Stimulated activated CD4-positive, alpha-beta T cell treated with anti-CD3 and anti-CD28 coated beads, Interleukin-12 subunit alpha, Interleukin-12 subunit beta, amount 100 ng/mL, for 4 hours (primary cell): ENCODE results near the gene TUBG2.
"Not testable (repeated sequence)": the region's sequence is repeated elsewhere in the genome, so short reads cannot be mapped to it uniquely, and the experiment has no call there.

Experiments used
- DNase-seq: peaks from one replicate; pipeline ENCODE4 v3.0.0-alpha.2; 2020

TUBG2 gene

DNA sequence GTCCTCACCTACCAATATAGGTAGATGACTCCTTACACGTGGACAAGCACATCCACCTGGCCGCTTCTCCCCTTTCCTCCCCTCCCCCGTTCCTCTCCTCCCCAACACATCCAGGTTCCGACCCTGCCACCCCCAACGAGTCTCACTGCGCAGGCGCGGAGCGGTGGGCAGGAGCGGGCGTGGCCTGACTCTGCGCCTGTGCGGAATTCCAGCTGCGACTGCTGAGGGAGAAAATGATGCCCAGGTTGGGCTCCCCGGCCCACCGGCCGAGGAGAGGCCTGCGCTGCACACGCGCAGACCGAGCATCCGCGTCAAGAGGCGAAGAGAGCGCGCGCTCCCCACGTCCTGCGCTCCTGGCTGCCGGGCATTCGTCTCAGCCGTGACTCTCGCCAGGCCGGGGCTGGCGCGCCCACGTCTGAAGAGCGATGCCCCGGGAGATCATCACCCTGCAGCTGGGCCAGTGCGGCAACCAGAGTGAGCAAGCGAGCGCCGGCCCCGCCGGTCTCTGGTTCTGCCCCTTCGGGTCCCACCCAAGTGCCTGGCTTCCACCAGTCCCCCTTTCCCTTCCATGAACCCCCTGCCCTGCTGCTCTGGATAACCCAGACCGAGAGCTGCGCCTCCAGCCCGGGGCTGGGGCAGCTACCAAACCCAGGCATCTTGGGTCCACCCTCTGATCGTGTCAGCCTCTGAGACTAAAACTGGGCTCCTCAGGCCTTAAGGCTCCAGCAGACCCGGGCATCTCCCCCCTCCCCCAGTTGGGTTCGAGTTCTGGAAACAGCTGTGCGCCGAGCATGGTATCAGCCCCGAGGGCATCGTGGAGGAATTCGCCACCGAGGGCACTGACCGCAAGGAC is at the start of gene TUBG2:
TUBG2 (plus strand) TSS at position 206 of the 853 bp plus-strand sequence; CDS start at position 426, 220 bp downstream.
- peak; percentile 81 for DNase-seq

DNA sequence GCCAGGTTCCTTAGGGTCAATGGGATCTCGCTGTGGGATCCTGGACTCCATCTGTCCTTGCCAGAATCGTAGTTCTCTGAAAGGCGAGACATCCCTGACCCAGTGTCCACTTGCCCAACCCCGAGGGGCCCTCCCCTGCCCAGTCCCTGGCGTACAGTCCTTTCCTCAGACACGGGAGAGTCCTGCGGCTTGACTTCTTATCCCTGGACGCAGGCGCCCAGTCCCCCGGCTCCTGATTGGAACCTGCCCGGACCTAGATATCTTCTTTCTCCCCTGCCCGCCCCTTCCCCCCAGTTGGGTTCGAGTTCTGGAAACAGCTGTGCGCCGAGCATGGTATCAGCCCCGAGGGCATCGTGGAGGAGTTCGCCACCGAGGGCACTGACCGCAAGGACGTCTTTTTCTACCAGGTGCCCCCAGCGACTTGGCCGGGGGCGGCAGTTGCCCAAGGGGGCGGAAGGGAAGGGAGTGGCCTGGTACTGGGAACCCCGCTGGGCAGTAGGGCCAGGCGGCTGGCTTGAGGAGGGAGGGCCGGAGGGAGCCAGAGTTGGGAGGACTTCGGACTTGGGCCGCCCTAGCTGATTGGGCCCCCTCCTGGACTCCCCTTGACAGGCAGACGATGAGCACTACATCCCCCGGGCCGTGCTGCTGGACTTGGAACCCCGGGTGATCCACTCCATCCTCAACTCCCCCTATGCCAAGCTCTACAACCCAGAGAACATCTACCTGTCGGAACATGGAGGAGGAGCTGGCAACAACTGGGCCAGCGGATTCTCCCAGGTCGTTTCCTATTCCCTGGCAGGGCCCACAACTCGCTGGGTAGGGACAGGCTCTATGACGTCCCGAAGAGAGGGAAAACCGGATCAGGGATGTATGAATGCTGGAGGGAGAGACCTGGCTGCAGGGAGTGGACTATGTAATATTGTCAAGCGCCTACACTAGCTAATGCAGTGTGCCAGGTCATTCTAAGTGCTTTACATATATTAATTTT is 49.0 kb upstream of the TUBG2 start:
- DNase-seq: peak; percentile 14

DNA sequence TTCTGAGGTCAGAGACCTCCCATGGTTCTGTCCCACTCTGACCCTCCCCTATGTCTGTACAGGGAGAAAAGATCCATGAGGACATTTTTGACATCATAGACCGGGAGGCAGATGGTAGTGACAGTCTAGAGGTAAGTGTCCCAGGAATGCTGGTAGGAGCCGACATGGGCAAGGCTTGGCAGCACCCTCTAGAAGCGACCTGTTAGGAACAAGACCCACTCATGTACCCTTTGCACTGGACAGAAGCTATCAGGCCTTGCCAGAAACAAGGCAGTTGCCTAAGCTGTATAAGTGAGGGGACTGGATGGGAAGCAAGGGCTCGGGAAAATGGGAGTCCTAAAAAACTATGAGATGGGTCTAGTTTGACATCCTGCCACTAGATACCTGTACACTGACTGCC is 47.1 kb upstream of the TUBG2 start:
- no peak for DNase-seq

DNA sequence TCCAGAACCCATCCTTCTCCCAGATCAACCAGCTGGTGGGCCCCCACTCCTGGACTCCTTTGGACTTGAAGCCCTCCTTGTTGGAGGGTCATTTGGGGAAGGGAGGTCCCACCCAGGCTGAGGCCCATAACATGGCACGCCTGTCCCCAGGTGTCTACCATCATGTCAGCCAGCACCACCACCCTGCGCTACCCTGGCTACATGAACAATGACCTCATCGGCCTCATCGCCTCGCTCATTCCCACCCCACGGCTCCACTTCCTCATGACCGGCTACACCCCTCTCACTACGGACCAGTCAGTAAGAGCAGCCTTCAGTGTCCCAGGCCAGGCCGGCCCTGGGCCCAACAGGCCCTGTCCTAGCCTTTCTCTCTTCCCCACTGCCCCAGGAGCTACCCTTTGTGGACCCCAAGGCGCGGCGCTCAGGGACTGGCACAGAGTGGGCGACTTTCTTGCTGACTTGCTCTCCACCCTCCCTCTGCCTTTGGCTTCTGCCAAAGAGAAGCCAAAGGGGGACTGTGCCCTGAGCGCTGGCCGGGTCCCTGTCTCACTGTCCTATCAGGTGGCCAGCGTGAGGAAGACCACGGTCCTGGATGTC is 45.3 kb upstream of the TUBG2 start:
- no peak for DNase-seq

DNA sequence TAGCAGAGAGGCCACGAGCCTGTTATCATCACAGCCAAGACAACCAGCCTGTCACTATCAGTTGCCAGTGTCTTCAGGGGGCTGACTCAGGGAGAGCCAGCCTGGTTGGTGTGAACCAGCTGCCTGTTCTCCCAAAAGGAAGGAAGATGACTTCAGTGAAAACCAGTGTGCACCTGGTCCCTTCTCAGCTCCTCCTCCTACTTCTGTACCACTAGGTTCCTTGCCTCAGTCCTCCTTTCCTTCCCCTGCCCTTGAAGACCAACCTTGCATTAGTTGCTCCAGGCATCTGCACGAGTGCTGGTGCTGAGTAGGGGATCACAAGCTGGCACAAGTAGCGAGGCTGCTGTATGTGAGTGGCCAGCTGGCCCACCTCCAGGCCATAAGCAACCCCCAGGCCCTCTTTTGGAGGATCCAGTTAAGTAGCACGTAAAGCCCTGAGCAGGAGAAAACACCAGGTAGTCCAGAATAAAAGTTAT is 41.1 kb upstream of the TUBG2 start:
- DNase-seq: no peak

DNA sequence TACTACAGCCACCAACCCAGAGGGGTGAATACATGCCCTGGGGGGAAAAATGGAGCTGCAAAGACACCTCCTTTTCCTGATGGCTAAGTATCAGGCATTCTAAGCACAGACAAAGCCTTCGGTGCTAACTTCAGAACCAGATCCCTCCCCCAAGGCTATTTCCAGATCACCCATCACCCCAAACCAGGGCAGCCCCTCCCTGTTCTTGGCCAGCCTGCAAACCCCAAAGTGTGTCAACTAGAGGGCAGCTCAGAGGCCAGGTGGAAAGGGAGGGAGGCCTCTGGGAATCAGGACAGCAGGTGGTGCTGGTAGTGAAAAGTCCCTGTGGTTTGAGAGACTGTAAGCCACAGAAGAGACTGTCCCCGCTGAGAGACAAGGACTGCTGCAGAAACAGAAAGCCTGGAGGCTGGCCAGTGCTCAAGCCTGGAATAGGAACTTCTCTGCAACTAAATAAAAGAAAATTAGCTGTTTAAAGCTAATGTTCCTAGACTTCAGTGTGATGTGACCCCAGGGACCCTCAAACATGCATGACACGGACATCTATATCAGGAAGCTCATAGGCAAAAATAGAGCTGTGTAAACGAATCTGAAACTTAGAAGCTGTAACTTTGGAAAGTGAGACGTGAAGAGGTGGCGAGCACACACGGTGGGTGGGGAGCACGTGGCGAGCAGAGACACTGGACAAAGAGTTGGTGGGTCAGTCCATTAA is 40.5 kb upstream of the TUBG2 start:
- DNase-seq: no peak

DNA sequence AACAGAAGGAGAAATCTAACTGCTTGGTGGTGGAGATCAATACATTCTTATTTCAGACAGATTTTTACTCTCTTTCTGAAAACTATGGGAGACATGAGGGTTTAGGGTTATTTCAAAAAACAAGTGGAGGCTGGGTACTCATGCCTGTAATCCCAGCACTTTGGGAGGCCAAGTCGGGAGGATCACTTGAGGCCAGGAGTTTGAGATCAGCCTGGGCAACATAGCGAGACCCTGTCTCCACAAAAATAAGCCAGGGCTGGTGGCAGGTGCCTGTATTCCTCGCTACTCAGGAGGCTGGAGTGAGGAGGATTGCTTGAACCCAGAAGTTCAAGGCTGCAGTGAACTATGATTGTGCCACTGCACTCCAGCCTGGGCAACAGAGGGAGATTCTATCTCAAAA is 37.1 kb upstream of the TUBG2 start:
- not testable (repeated sequence) for DNase-seq

DNA sequence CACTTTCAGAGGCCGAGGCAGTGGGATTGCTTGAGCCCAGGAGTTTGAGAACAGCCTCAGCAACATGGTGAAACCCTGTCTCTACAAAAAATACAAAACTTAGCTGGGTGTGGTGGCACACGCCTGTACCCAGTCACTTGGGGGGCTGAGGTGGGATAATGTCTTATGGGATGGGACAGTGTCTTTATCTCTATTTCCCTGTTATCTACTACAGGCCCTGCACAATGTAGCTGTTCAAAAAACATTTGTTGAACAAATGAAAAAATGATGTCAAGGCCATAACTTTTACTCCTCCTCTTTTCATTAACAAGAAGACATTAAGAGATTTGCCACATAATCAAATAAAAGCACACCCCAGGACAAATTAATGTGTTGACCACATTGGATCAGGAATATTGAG is 35.8 kb upstream of the TUBG2 start:
- DNase-seq: no peak

DNA sequence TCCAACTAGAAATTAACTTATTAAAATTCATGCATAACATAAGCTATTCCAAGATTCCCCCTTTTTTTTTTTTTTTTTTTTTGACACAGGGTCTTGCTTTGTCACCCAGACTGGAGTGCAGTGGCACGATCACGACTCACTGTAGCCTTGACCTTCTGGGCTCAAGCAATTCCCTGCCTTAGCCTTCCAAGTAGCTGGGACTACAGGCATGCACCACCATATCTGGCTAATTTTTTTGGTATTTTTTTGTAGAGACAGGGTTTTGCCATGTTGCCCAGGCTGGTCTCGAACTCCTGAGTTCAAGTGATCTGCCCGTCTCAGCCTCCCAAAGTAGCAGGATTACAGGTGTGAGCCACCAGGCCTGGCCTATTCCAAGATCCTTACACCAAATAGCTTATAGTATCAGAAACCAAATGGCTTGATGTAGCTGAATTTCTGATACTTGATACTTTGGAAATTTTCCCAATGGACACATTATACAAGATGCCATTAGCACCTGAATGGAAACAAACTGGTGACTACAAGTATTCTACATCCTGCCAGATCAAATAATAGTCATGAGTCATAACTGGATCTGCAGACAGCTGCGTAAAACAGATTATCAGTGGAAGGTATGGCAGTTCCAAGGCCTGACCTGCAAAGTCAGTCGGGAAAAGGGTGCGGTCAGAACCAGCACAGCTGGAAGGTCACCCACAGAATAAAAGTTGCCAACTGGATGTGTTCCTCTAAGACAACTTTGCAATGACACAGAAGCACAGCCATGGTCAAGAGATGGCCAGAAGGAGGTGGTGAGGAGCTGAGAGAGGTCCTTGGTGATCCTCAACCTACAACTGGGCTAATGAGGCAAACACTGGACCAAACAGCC is 35.1 kb upstream of the TUBG2 start:
- DNase-seq: no peak

DNA sequence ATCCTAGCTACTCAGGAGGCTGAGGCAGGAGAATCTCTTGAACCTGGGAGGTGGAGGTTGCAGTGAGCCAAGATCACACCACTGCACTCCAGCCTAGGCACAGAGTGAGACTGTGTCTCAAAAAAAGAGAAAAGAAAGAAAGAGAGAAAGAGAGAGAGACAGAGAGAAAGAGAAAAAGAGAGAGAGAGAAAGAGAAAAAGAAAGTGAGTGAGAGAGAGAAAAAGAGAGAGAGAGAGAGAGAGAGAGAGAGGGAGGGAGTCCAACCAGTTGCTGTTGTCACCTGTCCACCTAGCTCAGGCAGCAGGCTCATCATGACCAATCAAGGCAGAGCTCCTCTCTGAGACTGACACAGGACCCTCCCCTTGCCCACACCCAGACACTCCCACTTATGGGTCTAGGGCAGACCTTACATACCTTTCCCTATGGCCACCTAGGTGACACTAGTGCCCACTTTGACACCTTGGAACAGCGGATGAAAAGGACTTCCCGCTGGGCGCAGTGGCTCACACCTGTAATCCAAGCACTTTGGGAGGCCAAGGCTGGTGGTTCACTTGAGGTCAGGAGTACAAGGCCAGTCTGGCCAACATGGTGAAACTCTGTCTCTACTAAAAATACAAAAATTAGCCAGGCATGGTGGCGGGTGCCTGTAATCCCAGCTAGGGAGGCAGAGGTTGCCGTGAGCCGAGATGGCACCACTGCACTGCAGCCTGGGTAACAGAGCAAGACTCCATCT is 31.9 kb upstream of the TUBG2 start:
- not testable (repeated sequence) for DNase-seq

DNA sequence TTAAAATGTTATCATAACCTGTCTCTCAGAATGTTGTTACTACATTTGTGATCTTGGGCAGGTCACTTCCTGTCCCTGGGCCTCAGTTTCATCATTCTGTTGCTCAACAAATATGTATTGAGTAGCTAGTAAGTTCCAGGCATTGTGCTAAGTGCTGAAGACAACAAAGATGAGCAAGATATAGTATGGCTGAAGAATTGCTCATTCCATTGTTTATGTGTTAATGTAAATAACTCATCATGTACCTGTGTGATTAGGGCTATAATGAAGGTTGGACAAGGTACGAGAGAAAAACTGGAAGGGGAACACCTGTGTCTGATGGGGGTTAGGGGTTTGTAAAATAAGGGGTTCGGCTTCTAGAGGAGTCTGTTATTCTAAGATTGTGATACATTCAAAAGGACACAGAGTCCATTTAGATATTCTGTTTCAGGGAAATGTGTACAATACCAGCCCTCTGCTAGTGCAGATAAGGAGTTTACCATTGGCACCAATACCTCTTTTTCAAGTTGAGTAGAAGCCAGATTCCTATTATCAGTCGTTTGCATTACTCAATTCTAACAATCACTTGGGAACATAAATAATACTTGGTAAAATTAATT is 29.6 kb upstream of the TUBG2 start:
- no peak for DNase-seq

DNA sequence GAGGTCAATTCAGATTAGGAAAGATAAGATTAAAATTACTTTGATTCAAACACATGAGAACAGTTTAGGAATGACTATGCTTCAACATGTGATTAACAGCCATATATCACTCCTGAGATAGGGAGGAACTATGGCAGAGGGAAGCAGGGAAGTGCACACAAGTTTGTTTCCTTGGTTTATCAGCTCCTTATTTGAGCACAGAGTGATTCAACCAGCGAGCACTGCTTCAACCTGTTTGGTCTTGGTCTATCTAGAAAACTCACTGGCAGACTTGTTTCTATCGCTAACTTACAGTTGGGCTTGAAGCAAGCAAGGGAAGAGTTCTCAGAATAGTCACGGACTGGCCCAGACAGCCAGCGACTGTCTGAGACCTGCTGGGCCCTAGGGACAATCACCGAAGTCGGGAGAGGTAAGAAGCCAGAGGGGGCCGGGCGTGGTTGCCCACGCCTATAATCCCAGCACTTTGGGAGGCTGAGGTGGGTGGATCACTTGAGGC is 26.1 kb upstream of the TUBG2 start:
- no peak for DNase-seq

DNA sequence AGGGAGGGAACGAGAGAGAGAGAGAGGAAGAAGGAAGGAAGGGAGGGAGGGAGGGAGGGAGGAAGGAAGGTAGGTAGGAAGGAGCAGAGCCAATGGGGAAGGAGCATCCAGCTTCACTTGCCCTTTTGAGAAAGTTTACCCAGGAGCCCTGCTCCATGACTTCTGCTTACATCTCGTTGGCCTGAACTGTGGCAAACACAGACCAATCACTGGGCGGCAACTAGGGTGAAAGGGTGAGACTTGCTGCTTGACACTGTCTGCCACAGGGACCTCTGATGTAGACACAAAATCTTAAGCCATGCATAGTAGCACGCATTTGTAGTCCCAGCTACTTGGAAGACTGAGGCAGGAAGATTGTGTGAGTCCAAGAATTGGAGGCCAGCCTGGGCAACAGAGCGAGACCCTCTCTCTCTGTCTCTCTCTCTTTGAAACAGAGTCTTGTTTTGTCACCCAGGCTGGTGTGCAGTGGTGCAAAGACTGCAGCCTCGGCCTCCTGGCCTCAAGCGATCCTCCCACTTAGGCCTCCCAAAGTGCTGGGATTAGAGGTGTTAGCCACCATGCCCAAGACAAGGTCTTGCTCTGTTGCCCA is 19.5 kb upstream of the TUBG2 start:
- DNase-seq: no peak

DNA sequence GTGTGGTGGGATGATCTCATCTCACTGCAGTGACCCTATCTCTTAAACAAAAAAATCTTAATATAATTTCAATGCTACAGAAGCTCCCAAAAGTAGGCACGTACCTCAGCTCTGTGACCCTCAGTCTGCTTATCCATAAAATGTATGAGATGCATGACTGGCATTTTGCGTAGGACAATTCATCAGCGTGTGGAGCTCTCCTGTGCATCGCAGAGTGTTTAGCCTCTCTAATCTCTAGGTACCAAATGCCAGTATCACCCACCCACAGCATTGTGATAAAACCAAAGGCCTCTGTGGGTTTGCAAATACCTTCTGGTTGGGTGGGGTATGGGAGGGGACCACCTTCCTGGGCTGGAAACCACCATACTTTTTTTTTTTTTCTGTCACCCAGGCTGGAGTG is 19.0 kb upstream of the TUBG2 start:
- DNase-seq: no peak

DNA sequence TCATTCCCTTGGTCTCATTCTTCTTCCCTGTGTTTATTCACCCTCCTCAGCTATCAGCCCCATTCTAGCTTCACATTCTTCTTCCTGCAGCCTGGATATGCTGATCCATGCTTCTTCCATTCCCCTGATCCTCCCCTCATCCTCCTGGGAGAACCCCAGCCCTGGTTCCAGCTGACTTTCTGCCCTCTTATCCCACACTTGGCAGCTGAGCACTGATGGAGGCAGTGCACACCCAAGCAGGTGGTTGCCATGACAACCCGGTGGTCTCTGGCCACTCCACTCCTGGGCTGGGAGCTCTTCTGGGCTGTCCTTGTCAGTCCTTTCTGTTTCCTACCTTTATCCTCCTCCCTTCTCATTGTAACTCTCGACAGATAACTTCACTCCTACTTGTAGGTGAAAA is 16.7 kb upstream of the TUBG2 start:
- no peak for DNase-seq

DNA sequence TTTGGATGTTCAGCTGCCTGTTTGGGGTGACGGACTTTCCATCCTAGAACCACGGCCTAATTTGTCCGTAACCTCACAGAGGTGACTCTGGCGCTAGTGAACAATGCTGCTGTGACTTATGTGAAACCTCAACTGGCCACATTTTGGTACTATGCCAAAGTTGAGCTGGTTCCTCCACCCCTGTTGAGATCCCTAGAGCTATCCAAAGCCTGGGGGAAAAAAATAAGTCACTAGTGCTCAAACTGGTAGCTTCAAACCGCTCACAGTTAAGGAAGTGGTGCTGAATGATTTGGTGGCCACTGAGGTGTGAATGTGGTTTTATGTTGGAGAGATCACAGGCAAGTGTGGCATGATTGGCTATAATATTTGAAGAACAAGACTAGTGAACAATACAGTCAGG is 11.3 kb upstream of the TUBG2 start:
- DNase-seq: no peak

DNA sequence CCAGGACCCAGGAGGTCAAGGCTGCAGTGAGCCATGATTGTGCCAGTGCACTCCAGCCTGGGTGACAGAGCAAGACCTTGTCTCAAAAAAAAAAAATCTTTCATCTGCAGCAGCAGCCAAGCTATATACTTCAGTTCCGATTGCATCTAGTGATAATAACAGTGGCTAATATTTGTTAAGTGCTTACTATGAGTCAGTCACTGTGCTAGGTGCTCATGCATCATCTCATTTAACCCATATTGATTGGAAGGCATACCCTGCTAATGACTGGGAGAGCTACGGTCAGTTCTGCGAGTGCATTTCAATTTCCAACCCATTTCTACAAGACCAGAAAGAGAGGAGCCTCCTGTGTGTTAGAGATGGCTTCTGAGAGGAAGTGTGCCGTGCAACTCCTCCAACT is 7.7 kb upstream of the TUBG2 start:
- no peak for DNase-seq

DNA sequence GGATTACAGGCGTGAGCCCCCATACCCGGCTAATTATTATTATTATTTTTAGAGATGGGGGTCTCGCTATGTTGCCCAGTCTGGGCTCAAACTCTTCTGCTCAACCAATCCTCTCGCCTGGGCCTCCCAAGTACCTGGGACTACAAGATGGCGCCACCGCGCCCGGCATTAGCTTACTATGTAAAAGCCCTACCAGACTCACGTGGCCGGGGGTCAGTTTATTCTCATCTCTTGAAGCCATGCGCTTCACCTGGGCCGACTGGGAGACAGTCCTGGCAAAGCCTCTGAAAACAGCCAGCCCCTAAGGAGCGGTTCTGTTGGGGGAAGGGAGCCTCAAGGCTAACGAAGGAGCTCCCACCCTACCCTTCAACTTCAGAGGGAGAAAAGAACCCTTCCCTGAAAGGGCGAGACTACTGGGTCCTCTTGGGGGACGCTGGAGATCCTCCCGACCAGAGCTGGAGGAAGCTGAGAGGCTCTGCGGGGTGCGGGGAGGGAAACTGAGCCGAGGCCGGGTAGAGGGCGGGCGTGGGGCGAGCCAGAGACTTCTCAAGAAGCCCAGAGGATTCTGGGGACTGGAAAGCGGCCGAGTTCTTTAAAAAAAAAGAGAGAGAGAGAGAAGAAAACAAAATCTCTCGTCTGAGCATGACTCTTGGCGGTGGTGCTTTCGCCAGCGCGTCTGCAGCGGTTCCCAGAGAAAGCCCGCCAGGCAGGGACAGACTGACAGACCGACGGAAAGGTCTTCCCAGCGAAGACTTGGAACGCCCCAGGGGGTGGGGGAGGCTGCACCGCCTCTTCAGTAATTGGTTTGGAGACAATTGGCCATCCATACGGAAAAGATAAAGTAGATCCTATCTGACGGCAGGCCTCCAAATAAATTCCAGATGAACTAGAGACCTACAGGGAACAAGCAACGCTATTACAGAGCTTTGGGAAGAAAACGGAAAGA is 5.6 kb upstream of the TUBG2 start:
- DNase-seq: no peak

DNA sequence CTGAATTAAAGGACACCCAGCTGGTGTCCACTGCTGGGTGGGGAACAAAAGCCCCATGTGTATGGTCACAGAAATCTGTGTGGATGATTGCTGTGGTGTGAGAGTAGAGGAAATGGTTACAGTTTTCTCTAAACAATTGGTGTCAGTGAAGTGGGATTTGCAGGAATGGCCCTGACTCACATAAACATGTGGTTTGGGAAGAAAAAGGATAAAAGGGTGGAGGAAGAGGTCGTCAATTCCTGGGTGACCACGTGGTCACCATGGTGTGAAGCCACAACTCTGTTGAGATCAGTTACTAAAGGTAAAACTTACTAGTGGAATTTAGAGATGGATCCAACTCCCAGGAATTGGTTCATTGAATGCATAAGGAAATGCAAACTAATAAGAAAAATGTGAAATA is 3.6 kb upstream of the TUBG2 start:
- DNase-seq: no peak
